Glutamatergic neuron (in vitro differentiated cells): Measurements from ENCODE around the gene DAPK1. TPM values are rescaled to one million over a fixed set of nuclear protein-coding genes. Genes with fewer than 3 reads are reported as not detected.

ENCODE experiments used
- DNase-seq: peaks from one replicate; pipeline ENCODE4 v3.0.0; 2022
- H3K27ac Mint-ChIP-seq: one replicate; pipeline ENCODE4 v1.8.0; 2020; ENCODE audit warnings: mild to moderate bottlenecking, mixed read lengths, inconsistent platforms; ENCODE audit not compliant: unreplicated experiment
- H3K27me3 Mint-ChIP-seq: one replicate; pipeline ENCODE4 v1.8.0; 2020; ENCODE audit warnings: mild to moderate bottlenecking, moderate library complexity, mixed read lengths, inconsistent platforms; ENCODE audit not compliant: unreplicated experiment
- H3K36me3 Mint-ChIP-seq: one replicate; pipeline ENCODE4 v1.8.0; 2020; ENCODE audit warnings: mild to moderate bottlenecking, mixed read lengths, inconsistent platforms; ENCODE audit not compliant: unreplicated experiment
- H3K4me1 Mint-ChIP-seq: one replicate; pipeline ENCODE4 v1.8.0; 2020; ENCODE audit warnings: mild to moderate bottlenecking, low read depth, mixed read lengths, inconsistent platforms; ENCODE audit not compliant: unreplicated experiment
- H3K4me3 Mint-ChIP-seq: one replicate; pipeline ENCODE4 v1.8.0; 2020; ENCODE audit warnings: mild to moderate bottlenecking, mixed read lengths, inconsistent platforms; ENCODE audit not compliant: unreplicated experiment
- H3K9me3 Mint-ChIP-seq: one replicate; pipeline ENCODE4 v1.8.0; 2020; ENCODE audit warnings: mild to moderate bottlenecking, moderate library complexity, mixed read lengths, inconsistent platforms; ENCODE audit not compliant: unreplicated experiment
- CTCF ChIP-seq: fragments of 200-600 bp; sonication (generic); IDR thresholded peaks from one replicate; pipeline ENCODE4 v1.5.0; 2021; ENCODE audit not compliant: partially characterized antibody, unreplicated experiment
- total RNA-seq: library from RNA; stranded (reverse); fragmentation: NEBNext Ultra II Directional; extraction: Animal tissue kit (Norgen Biotek cat#: 25700); gene quantifications from one replicate; pipeline ENCODE4 v1.2.1, GENCODE V29; 2021; ENCODE audit not compliant: unreplicated experiment

Gene DAPK1
- total RNA-seq, 1 donor from 2014 or later, result 384 TPM

- Mint-ChIP-seq H3K27ac (no peak overlapping the region), H3K36me3 (peaks cover 9% of the 10 kb centered on the region), H3K27me3 (peaks cover 7% of the 10 kb centered on the region), H3K4me1 (peaks cover 49% of the 10 kb centered on the region), H3K4me3 (no peak overlapping the region), H3K9me3 (peaks cover 10% of the 10 kb centered on the region)
- TF ChIP-seq CTCF, result no peak
- no peak for DNase-seq
These were observed 109.3 kb downstream of the DAPK1 start for GRCh38 chr9:87606841-87607521.

GRCh38 chr9:87607859-87608258 is 110.2 kb downstream of the DAPK1 start:
- no peak overlapping the region for H3K4me3 Mint-ChIP-seq
- DNase-seq, result no peak
- H3K36me3 Mint-ChIP-seq, result peaks cover 9% of the 10 kb centered on the region
- TF ChIP-seq CTCF, result no peak
- H3K27ac Mint-ChIP-seq, result no peak overlapping the region
- H3K27me3 Mint-ChIP-seq, result peaks cover 7% of the 10 kb centered on the region
- peaks cover 44% of the 10 kb centered on the region for H3K4me1 Mint-ChIP-seq
- H3K9me3 Mint-ChIP-seq, result peaks cover 8% of the 10 kb centered on the region

GRCh38 chr9:87609002-87609401 is 111.3 kb downstream of the DAPK1 start:
- peaks cover 7% of the 10 kb centered on the region for H3K9me3 Mint-ChIP-seq
- H3K4me1 Mint-ChIP-seq, result peaks cover 34% of the 10 kb centered on the region
- no peak overlapping the region for H3K4me3 Mint-ChIP-seq
- DNase-seq, result no peak
- peaks cover 9% of the 10 kb centered on the region for H3K36me3 Mint-ChIP-seq
- peaks cover 7% of the 10 kb centered on the region for H3K27me3 Mint-ChIP-seq
- H3K27ac Mint-ChIP-seq, result no peak overlapping the region
- TF ChIP-seq CTCF, result no peak

- peaks cover 7% of the 10 kb centered on the region for H3K27me3 Mint-ChIP-seq
- H3K4me3 Mint-ChIP-seq, result no peak overlapping the region
- H3K4me1 Mint-ChIP-seq, result peaks cover 32% of the 10 kb centered on the region
- H3K9me3 Mint-ChIP-seq, result peaks cover 5% of the 10 kb centered on the region
- H3K27ac Mint-ChIP-seq, result no peak overlapping the region
- no peak for TF ChIP-seq CTCF
- peaks cover 9% of the 10 kb centered on the region for H3K36me3 Mint-ChIP-seq
- DNase-seq, result no peak
These were observed 111.8 kb downstream of the DAPK1 start for GRCh38 chr9:87609486-87609885.
